Ascending aorta (tissue), 2 donors: ENCODE results near the gene ALDH8A1. TPM values are rescaled to one million over a fixed set of nuclear protein-coding genes. Genes with fewer than 3 reads are reported as not detected.

Experiments used
- DNase-seq, 2 donors: peaks; one replicate each; pipeline ENCODE4 v3.0.0-alpha.2; 2019; ENCODE audit warnings: low spot score in 2 of 2
- H3K27ac ChIP-seq, 2 donors: fragments of 200-600 bp; sonication (generic); one replicate each; pipeline ENCODE4 v1.5.1; 2016 to 2017; ENCODE audit warnings: mild to moderate bottlenecking in 1 of 2
- H3K27me3 ChIP-seq: fragments of 200-600 bp; sonication (generic); one replicate; pipeline ENCODE4 v1.5.1; 2017
- H3K36me3 ChIP-seq, 2 donors: fragments of 200-600 bp; sonication (generic); one replicate each; pipeline ENCODE4 v1.5.1; 2016
- H3K4me1 ChIP-seq, 2 donors: fragments of 200-600 bp; sonication (generic); one replicate each; pipeline ENCODE4 v1.5.1; 2016 to 2017; ENCODE audit warnings: mild to moderate bottlenecking in 1 of 2
- H3K4me3 ChIP-seq, 2 donors: fragments of 200-600 bp; sonication (generic); one replicate each; pipeline ENCODE4 v1.5.1; 2016 to 2017; ENCODE audit warnings: mild to moderate bottlenecking in 1 of 2
- H3K9me3 ChIP-seq, 2 donors: fragments of 200-600 bp; sonication (generic); one replicate each; pipeline ENCODE4 v1.5.1; 2016
- intact Hi-C: fragments of 100-400 bp; cut with DNase I; formaldehyde crosslinking; loops from one replicate; pipeline ENCODE4 v1.15.1; 2023
- total RNA-seq: library from RNA; depleted of rRNA; stranded (reverse); fragments of >200 nt; gene quantifications from one replicate; pipeline ENCODE4 v1.1.0, GENCODE V29; 2016
- TF ChIP-seq, protein P1 (sequence below), 3 experiments: fragments of 200-600 bp in 2 of 3; fragments of 450-650 bp in 1 of 3; sonication (generic) in 2 of 3; IDR thresholded peaks; one replicate each; pipeline ENCODE4 v1.5.1; 2016 to 2019; ENCODE audit warnings: antibody characterized with exemption in 3 of 3, mild to moderate bottlenecking in 1 of 3, moderate library complexity in 1 of 3

ALDH8A1 gene
- total RNA-seq, 1 donor from 2014 or later = not detected

DNA sequence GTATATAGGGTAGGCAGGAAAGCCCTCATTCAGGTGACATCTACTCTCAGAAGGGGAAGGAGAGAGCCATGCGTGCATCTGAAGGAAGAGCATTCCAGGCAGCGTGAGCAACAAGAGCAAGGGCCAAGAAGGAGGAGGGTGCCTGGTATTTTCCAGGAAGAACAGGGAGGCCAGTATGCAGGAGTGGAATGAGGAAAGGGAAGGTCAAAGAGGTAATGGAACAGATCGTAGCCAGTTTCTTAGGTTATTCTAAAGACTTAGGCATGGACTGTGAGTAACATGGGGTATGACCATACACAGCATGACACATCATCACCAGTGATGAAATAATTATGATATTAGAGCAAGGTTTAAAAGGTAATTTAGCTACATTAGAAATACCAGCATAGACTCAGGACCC, 24.1 kb downstream of the ALDH8A1 start:
- H3K27me3 ChIP-seq = no peaks in the 10 kb centered on the region
- H3K36me3 ChIP-seq = no peaks in the 10 kb centered on the region
- no peak overlapping the region for H3K4me3 ChIP-seq
- H3K9me3 ChIP-seq = no peaks in the 10 kb centered on the region
- intact Hi-C loops = no loop called here
- no peak overlapping the region for H3K27ac ChIP-seq
- DNase-seq = no peak
- H3K4me1 ChIP-seq = no peaks in the 10 kb centered on the region
- TF ChIP-seq, protein P1, sequence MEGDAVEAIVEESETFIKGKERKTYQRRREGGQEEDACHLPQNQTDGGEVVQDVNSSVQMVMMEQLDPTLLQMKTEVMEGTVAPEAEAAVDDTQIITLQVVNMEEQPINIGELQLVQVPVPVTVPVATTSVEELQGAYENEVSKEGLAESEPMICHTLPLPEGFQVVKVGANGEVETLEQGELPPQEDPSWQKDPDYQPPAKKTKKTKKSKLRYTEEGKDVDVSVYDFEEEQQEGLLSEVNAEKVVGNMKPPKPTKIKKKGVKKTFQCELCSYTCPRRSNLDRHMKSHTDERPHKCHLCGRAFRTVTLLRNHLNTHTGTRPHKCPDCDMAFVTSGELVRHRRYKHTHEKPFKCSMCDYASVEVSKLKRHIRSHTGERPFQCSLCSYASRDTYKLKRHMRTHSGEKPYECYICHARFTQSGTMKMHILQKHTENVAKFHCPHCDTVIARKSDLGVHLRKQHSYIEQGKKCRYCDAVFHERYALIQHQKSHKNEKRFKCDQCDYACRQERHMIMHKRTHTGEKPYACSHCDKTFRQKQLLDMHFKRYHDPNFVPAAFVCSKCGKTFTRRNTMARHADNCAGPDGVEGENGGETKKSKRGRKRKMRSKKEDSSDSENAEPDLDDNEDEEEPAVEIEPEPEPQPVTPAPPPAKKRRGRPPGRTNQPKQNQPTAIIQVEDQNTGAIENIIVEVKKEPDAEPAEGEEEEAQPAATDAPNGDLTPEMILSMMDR (IDR thresholded peaks at IDR 0.05) = no peak

DNA sequence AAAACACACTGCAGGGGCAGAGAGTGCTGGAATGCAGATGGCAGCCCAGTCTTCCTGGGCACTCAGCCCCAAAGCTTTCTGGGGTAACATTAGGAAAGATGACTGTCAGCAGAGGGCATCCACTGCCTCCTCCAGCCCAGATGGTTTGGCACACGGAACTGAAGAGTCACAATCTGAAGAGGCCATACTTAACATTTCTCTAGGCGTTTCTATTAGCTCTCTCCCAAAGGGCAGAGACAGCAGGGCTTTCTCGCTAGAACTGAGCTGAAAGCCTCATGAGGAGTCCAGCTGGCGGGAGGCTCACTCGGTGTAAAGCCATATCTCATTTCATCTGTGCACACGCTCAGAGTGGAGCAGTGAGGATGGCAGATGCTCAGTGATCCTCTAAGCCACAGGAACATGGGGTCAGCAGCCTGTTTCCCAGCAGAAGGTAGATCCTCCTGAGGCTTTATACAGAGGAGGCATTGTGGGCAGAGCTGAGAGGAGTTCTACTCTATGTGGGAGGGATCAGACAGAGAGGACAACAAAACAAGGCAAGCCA, 28.1 kb downstream of the ALDH8A1 start:
- H3K36me3 ChIP-seq = no peaks in the 10 kb centered on the region
- H3K4me1 ChIP-seq = no peaks in the 10 kb centered on the region
- TF ChIP-seq, protein P1 (IDR thresholded peaks at IDR 0.05) = no peak
- H3K27me3 ChIP-seq = no peaks in the 10 kb centered on the region
- H3K27ac ChIP-seq = no peak overlapping the region
- intact Hi-C loops = no loop called here
- H3K9me3 ChIP-seq = no peaks in the 10 kb centered on the region
- no peak for DNase-seq
- no peak overlapping the region for H3K4me3 ChIP-seq

DNA sequence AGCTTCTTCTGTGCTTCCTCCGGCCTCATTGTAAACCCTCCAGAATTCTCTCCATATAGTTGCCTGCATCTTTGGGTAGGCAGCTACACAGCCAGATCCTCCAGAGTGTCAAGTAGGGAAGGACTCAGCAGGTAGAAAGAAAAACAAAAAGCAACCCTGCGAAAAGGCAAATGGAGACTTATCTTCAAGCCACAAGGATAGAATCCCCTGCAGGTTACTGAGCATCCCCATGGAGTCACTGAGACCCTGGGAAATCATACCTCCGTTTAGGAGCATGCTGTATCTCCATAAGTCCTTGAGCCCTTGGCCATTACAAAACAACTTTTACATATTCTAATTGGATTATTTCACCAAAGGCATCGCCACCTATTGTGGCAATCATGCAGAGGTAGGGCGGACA, 28.6 kb downstream of the ALDH8A1 start:
- intact Hi-C loops = no loop called here
- H3K27me3 ChIP-seq = no peaks in the 10 kb centered on the region
- TF ChIP-seq, protein P1 (IDR thresholded peaks at IDR 0.05) = no peak
- no peaks in the 10 kb centered on the region for H3K4me1 ChIP-seq
- H3K27ac ChIP-seq = no peak overlapping the region
- no peak for DNase-seq
- H3K9me3 ChIP-seq = no peaks in the 10 kb centered on the region
- H3K36me3 ChIP-seq = no peaks in the 10 kb centered on the region
- no peak overlapping the region for H3K4me3 ChIP-seq

DNA sequence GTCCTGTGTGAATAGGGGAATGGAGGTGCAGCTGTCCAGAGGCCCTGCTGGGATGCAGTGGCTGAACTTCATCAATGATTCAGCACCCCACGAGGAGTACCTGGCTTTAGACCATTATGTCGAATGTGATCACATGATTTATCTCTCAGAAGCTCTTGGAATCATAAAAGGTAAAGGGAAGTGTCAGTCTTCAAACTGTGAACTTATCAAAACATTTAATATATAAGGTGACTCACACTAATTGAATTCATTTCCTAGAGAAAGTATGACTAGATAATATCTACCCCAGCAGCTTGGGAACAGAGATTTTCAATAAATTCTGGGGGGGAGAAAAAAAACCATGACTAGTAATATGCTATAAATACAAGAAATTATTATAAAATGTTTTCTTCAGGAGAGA, 29.5 kb downstream of the ALDH8A1 start:
- no peak for DNase-seq
- Histone ChIP-seq H3K9me3 (no peaks in the 10 kb centered on the region), H3K27ac (no peak overlapping the region), H3K4me3 (no peak overlapping the region), H3K36me3 (no peaks in the 10 kb centered on the region), H3K27me3 (no peaks in the 10 kb centered on the region), H3K4me1 (no peaks in the 10 kb centered on the region)
- intact Hi-C loops = no loop called here
- TF ChIP-seq, protein P1 (IDR thresholded peaks at IDR 0.05) = no peak

DNA sequence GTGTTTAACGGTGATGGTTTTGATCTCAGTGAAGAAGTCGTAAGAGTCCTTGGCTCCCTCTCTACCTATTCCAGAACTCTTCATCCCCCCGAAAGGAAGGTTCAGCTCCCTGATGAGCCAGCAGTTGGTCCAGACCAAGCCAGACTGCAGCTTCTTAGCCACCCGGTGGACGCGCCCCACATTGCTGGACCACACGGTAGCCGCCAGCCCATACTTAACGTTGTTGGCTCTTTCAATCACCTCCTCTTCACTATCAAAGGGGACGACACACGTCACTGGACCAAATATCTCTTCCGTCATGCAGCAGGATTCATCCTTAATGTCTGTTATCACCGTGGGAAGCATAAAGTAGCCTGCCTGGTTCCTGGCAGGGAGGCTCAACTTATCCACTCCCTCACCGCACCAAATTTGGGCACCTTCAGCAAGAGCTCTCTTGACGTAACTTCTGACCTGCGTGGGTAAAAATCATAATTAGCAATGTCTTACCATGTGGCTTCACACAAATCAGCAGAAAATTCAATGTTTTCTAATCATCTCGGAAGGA, 31.4 kb downstream of the ALDH8A1 start:
- Histone ChIP-seq H3K9me3 (no peaks in the 10 kb centered on the region), H3K36me3 (no peaks in the 10 kb centered on the region), H3K27me3 (no peaks in the 10 kb centered on the region), H3K4me3 (no peak overlapping the region), H3K27ac (no peak overlapping the region), H3K4me1 (no peaks in the 10 kb centered on the region)
- no peak for DNase-seq
- intact Hi-C loops = no loop called here
- TF ChIP-seq, protein P1 (IDR thresholded peaks at IDR 0.05) = no peak

DNA sequence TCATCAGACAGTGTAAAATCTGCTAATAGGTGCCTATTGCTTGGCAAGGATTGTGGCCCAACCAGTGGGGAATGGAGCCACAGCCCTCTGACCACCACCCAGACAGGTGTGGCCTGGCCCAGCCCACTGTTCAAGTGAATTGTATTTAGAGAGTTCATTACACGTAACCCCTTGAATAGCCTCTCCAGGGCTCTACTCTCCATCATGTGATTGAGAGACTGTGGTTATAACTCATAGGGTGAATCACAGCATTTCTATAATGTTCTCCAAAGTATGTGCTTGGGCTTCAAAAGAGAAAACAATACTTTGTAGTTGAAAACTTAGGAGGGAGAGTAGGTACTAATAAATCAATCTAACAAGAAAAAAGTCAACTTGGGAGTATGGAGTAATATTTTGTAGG, 38.4 kb downstream of the ALDH8A1 start:
- Histone ChIP-seq H3K36me3 (no peaks in the 10 kb centered on the region), H3K4me3 (no peak overlapping the region), H3K27ac (no peak overlapping the region), H3K9me3 (no peaks in the 10 kb centered on the region), H3K4me1 (no peaks in the 10 kb centered on the region), H3K27me3 (no peaks in the 10 kb centered on the region)
- DNase-seq = no peak
- intact Hi-C loops = no loop called here
- TF ChIP-seq, protein P1 (IDR thresholded peaks at IDR 0.05) = no peak
